ENCODE data around the gene MYH14.

Gene MYH14

GRCh38 chr19:50261446-50261970 lies 58.1 kb downstream of the MYH14 start:
- no peak for DNase-seq (ENCODE audit: low spot score)

- DNase-seq (ENCODE audit: low spot score) = no peak
These were observed 59.8 kb downstream of the MYH14 start for GRCh38 chr19:50263176-50263575.

GRCh38 chr19:50264483-50265186 lies 61.2 kb downstream of the MYH14 start:
- no peak for DNase-seq (ENCODE audit: low spot score)

- DNase-seq (ENCODE audit: low spot score) = no peak
These were observed 62.6 kb downstream of the MYH14 start for GRCh38 chr19:50266041-50266440.

- DNase-seq (ENCODE audit: low spot score) = no peak
These were observed 63.5 kb downstream of the MYH14 start for GRCh38 chr19:50266896-50267295.

- no peak for DNase-seq (ENCODE audit: low spot score)
These were observed 64.6 kb downstream of the MYH14 start for GRCh38 chr19:50268041-50268440.

- DNase-seq (ENCODE audit: low spot score) = no peak
These were observed 65.1 kb downstream of the MYH14 start for GRCh38 chr19:50268501-50268900.

GRCh38 chr19:50269653-50270052 lies 66.2 kb downstream of the MYH14 start:
- no peak for DNase-seq (ENCODE audit: low spot score)

- DNase-seq (ENCODE audit: low spot score) = no peak
These were observed 69.0 kb downstream of the MYH14 start for GRCh38 chr19:50272263-50272897.

- no peak for DNase-seq (ENCODE audit: low spot score)
These were observed 70.4 kb downstream of the MYH14 start for GRCh38 chr19:50273821-50274220.

- no peak for DNase-seq (ENCODE audit: low spot score)
These were observed 72.4 kb downstream of the MYH14 start for GRCh38 chr19:50275577-50276368.

GRCh38 chr19:50276370-50277063 lies 73.1 kb downstream of the MYH14 start:
- no peak for DNase-seq (ENCODE audit: low spot score)

- no peak for DNase-seq (ENCODE audit: low spot score)
These were observed 74.7 kb downstream of the MYH14 start for GRCh38 chr19:50277966-50278580.

GRCh38 chr19:50280074-50280473 lies 76.7 kb downstream of the MYH14 start:
- DNase-seq (ENCODE audit: low spot score) = no peak

GRCh38 chr19:50280983-50281382 lies 77.6 kb downstream of the MYH14 start:
- no peak for DNase-seq (ENCODE audit: low spot score)

GRCh38 chr19:50281491-50281890 lies 78.1 kb downstream of the MYH14 start:
- no peak for DNase-seq (ENCODE audit: low spot score)

- no peak for DNase-seq (ENCODE audit: low spot score)
These were observed 82.4 kb downstream of the MYH14 start for GRCh38 chr19:50285833-50286232.

GRCh38 chr19:50286443-50286842 lies 83.0 kb downstream of the MYH14 start:
- no peak for DNase-seq (ENCODE audit: low spot score)

- no peak for DNase-seq (ENCODE audit: low spot score)
These were observed 83.9 kb downstream of the MYH14 start for GRCh38 chr19:50287331-50287730.

GRCh38 chr19:50288954-50289353 lies 85.5 kb downstream of the MYH14 start:
- DNase-seq (ENCODE audit: low spot score) = no peak

- DNase-seq (ENCODE audit: low spot score) = no peak
These were observed 86.6 kb downstream of the MYH14 start for GRCh38 chr19:50290011-50290410.

- no peak for DNase-seq (ENCODE audit: low spot score)
These were observed 87.4 kb downstream of the MYH14 start for GRCh38 chr19:50290775-50291174.

Data from GM03348 (cell line).